Measurements from ENCODE around the gene LAMA3. TPM values are rescaled to one million over a fixed set of nuclear protein-coding genes. Genes with fewer than 3 reads are reported as not detected.

Gene LAMA3
- total and polyA plus RNA-seq, 2 donors (not counting 1 experiment from before 2014, with no cell fraction given), result 0.75 to 13.2 TPM

DNA sequence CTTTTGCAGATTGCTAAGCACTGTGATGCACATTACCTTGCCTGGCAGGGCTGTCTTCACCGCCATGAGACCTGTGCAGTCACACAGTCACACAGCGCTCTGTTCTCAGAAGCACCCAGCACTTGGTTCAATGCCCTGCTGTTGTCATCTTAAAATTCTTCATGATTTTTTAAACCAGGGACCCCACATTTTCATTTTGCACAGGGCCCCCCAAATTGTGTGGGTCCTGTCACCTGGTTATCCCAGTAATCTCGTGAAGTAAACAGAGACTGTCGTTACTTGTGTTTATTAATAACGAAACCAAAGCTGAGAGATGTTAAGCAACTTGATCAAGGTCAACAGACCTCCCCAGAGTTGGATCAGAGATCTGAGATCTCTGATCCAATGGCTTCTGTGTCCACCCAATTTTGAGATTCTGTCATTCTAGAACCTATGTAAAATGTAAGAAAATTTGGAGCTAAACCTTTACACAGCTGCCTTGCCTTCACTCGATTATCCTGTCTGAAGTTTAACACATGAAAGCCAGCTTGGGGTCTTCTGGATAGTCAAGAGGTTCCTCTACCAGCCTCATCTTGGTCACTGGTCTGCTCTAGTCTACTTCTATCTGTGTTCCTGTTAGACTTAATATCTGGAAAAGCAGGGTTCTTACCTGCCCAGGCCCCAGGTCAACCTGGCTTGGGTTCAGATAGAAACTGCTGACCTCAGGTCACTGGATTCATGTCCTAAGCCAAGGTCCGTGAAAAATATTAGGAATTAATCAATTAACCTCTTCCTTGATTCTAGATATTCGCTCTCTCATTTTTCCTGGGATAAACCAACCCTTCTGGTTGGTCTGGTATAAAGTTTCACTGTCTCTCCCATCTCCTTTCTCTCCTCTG is 311.6 kb downstream of the LAMA3 start:
- Histone ChIP-seq H3K27ac (ENCODE audit: insufficient read depth, low read length) (no peak overlapping the region), H2AFZ (ENCODE audit: low read length) (no peak overlapping the region), H3K4me2 (ENCODE audit: extremely low read depth, insufficient read depth, low read length) (no peak overlapping the region), H3K4me1 (ENCODE audit: control insufficient read depth, extremely low read depth, insufficient read depth, low read length) (no peaks in the 10 kb centered on the region), H3K79me2 (ENCODE audit: control insufficient read depth, insufficient read depth, low read length) (no peaks in the 10 kb centered on the region), H3K4me3 (replicated peaks in 1 of 4; ENCODE audit: control extremely low read depth in 1 of 4, insufficient read depth in 1 of 4, low read depth in 3 of 4, low read length in 4 of 4) (no peak overlapping the region), H3K9me3 (ENCODE audit: control insufficient read depth, insufficient read depth, low read depth, low read length) (no peaks in the 10 kb centered on the region), H3K36me3 (ENCODE audit: control insufficient read depth, insufficient read depth, low read length) (no peaks in the 10 kb centered on the region), H3K9ac (ENCODE audit: insufficient read depth, low read length) (no peak overlapping the region), H3K27me3 (ENCODE audit: control insufficient read depth, insufficient read depth, low read length) (no peaks in the 10 kb centered on the region), H4K20me1 (ENCODE audit: control insufficient read depth, extremely low read depth, insufficient read depth, low read length) (no peaks in the 10 kb centered on the region)
- DNase-seq (ENCODE audit: low read depth in 2 of 2), result no peak
- TF ChIP-seq EZH2 (IDR thresholded peaks at IDR 0.05; ENCODE audit: low read length, missing control alignments), result no peak
- no peak for TF ChIP-seq CTCF (conservative IDR thresholded peaks at IDR 0.05 in 1 of 2, IDR thresholded peaks at IDR 0.05 in 1 of 2; ENCODE audit: low read depth in 1 of 2, low read length in 2 of 2)

DNA sequence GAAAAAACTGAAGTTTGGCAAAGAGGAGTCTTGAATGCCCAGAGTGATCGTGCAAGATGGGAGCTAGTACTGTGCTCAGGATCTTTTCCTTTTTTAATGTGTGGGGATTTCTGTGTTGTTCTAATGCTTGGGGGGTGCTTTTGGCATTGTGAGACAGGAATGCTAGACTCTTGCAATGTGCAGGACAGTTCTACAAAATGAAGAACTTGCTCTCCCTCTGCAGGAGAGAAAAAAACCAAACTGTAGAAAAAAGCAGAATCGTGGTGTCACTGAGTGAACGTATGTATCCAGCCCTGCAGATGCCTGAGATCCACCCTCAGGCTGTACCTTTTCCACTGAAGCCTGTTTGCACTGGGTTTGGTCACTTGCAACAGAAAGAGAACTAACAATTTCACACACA is 313.2 kb downstream of the LAMA3 start:
- Histone ChIP-seq H3K9ac (ENCODE audit: insufficient read depth, low read length) (no peak overlapping the region), H3K36me3 (ENCODE audit: control insufficient read depth, insufficient read depth, low read length) (no peaks in the 10 kb centered on the region), H3K27me3 (ENCODE audit: control insufficient read depth, insufficient read depth, low read length) (no peaks in the 10 kb centered on the region), H3K4me3 (replicated peaks in 1 of 4; ENCODE audit: control extremely low read depth in 1 of 4, insufficient read depth in 1 of 4, low read depth in 3 of 4, low read length in 4 of 4) (no peak overlapping the region), H3K9me3 (ENCODE audit: control insufficient read depth, insufficient read depth, low read depth, low read length) (no peaks in the 10 kb centered on the region), H3K27ac (ENCODE audit: insufficient read depth, low read length) (no peak overlapping the region), H3K4me2 (ENCODE audit: extremely low read depth, insufficient read depth, low read length) (no peak overlapping the region), H3K4me1 (ENCODE audit: control insufficient read depth, extremely low read depth, insufficient read depth, low read length) (no peaks in the 10 kb centered on the region), H2AFZ (ENCODE audit: low read length) (no peak overlapping the region), H3K79me2 (ENCODE audit: control insufficient read depth, insufficient read depth, low read length) (no peaks in the 10 kb centered on the region), H4K20me1 (ENCODE audit: control insufficient read depth, extremely low read depth, insufficient read depth, low read length) (no peaks in the 10 kb centered on the region)
- TF ChIP-seq EZH2 (IDR thresholded peaks at IDR 0.05; ENCODE audit: low read length, missing control alignments), result no peak
- TF ChIP-seq CTCF (conservative IDR thresholded peaks at IDR 0.05 in 1 of 2, IDR thresholded peaks at IDR 0.05 in 1 of 2; ENCODE audit: low read depth in 1 of 2, low read length in 2 of 2), result no peak
- DNase-seq (ENCODE audit: low read depth in 2 of 2), result no peak

DNA sequence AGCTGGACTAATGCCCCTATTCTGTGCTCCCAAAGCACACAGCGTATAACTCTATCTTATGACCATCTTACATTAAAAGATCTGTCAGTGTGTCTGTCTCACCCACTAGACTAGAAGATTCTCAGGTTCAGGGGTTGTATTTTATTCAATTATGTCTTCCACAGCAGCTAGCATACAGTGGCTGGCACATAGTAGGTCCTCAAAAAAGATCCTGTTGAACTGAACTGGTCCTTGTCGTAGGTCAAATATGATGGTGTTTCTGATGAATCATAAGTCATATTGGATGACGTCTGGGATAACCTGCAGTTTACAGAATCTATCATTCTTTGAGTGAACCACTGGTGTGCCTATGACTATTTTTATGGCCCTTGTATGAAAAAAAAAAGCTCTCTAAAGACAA is 314.0 kb downstream of the LAMA3 start:
- Histone ChIP-seq H3K9me3 (ENCODE audit: control insufficient read depth, insufficient read depth, low read depth, low read length) (no peaks in the 10 kb centered on the region), H4K20me1 (ENCODE audit: control insufficient read depth, extremely low read depth, insufficient read depth, low read length) (no peaks in the 10 kb centered on the region), H2AFZ (ENCODE audit: low read length) (no peak overlapping the region), H3K4me1 (ENCODE audit: control insufficient read depth, extremely low read depth, insufficient read depth, low read length) (no peaks in the 10 kb centered on the region), H3K4me3 (replicated peaks in 1 of 4; ENCODE audit: control extremely low read depth in 1 of 4, insufficient read depth in 1 of 4, low read depth in 3 of 4, low read length in 4 of 4) (no peak overlapping the region), H3K27ac (ENCODE audit: insufficient read depth, low read length) (no peak overlapping the region), H3K79me2 (ENCODE audit: control insufficient read depth, insufficient read depth, low read length) (no peaks in the 10 kb centered on the region), H3K36me3 (ENCODE audit: control insufficient read depth, insufficient read depth, low read length) (no peaks in the 10 kb centered on the region), H3K27me3 (ENCODE audit: control insufficient read depth, insufficient read depth, low read length) (peaks cover 1% of the 10 kb centered on the region), H3K9ac (ENCODE audit: insufficient read depth, low read length) (no peak overlapping the region), H3K4me2 (ENCODE audit: extremely low read depth, insufficient read depth, low read length) (no peak overlapping the region)
- TF ChIP-seq CTCF (conservative IDR thresholded peaks at IDR 0.05 in 1 of 2, IDR thresholded peaks at IDR 0.05 in 1 of 2; ENCODE audit: low read depth in 1 of 2, low read length in 2 of 2) (no peak), EZH2 (IDR thresholded peaks at IDR 0.05; ENCODE audit: low read length, missing control alignments) (no peak)
- DNase-seq (ENCODE audit: low read depth in 2 of 2), result no peak
